Progenitor cell of endocrine pancreas (in vitro differentiated cells): ENCODE results near the gene DUSP12. TPM values are rescaled to one million over a fixed set of nuclear protein-coding genes. Genes with fewer than 3 reads are reported as not detected.

Experiments used
- DNase-seq: peaks from one replicate; pipeline ENCODE4 v3.0.0; 2021; ENCODE audit warnings: low spot score; ENCODE audit not compliant: unreplicated experiment
- H3K27ac Mint-ChIP-seq: 2 replicates; pipeline ENCODE4 v1.8.0; 2021; ENCODE audit warnings: mild to moderate bottlenecking, moderate library complexity, mixed read lengths
- H3K27me3 Mint-ChIP-seq: 2 replicates; pipeline ENCODE4 v1.8.0; 2021; ENCODE audit warnings: mixed read lengths
- H3K36me3 Mint-ChIP-seq: 2 replicates; pipeline ENCODE4 v1.8.0; 2022; ENCODE audit warnings: mixed read lengths; ENCODE audit not compliant: insufficient read depth
- H3K4me1 Mint-ChIP-seq: 2 replicates; pipeline ENCODE4 v1.8.0; 2021; ENCODE audit warnings: low read depth, mixed read lengths
- H3K4me3 Mint-ChIP-seq: 2 replicates; pipeline ENCODE4 v1.8.0; 2021; ENCODE audit warnings: low read depth, mild to moderate bottlenecking, moderate library complexity, mixed read lengths
- H3K9me3 Mint-ChIP-seq: 2 replicates; pipeline ENCODE4 v1.8.0; 2021; ENCODE audit warnings: low read depth, mixed read lengths
- long read RNA-seq: library from polyadenylated mRNA; unstranded; transcript quantifications from one replicate; pipeline ENCODE4 v2.0.0, GENCODE V29; 2020
- total RNA-seq: library from RNA; stranded (reverse); gene quantifications from 2 replicates; pipeline ENCODE4 v1.2.1, GENCODE V29; 2021
- TF ChIP-seq, protein P1 (sequence below): fragments of 200-600 bp; sonication (generic); IDR thresholded peaks from one replicate; pipeline ENCODE4 v1.5.0; 2021; ENCODE audit warnings: antibody characterized with exemption, mild to moderate bottlenecking; ENCODE audit not compliant: unreplicated experiment

The DUSP12 gene, protein sequence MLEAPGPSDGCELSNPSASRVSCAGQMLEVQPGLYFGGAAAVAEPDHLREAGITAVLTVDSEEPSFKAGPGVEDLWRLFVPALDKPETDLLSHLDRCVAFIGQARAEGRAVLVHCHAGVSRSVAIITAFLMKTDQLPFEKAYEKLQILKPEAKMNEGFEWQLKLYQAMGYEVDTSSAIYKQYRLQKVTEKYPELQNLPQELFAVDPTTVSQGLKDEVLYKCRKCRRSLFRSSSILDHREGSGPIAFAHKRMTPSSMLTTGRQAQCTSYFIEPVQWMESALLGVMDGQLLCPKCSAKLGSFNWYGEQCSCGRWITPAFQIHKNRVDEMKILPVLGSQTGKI
- total RNA-seq, result 29.8 and 31.0 TPM in 2 replicates
- long read RNA-seq, transcript DUSP12-201 (6 exons, 1,270 nt), result major isoform, 31 of 72 reads
- long read RNA-seq, partial matches to known transcripts, result 1 of 72 reads
- long read RNA-seq, other reads (novel, unspliced or antisense), result 39 of 72 reads

DNA sequence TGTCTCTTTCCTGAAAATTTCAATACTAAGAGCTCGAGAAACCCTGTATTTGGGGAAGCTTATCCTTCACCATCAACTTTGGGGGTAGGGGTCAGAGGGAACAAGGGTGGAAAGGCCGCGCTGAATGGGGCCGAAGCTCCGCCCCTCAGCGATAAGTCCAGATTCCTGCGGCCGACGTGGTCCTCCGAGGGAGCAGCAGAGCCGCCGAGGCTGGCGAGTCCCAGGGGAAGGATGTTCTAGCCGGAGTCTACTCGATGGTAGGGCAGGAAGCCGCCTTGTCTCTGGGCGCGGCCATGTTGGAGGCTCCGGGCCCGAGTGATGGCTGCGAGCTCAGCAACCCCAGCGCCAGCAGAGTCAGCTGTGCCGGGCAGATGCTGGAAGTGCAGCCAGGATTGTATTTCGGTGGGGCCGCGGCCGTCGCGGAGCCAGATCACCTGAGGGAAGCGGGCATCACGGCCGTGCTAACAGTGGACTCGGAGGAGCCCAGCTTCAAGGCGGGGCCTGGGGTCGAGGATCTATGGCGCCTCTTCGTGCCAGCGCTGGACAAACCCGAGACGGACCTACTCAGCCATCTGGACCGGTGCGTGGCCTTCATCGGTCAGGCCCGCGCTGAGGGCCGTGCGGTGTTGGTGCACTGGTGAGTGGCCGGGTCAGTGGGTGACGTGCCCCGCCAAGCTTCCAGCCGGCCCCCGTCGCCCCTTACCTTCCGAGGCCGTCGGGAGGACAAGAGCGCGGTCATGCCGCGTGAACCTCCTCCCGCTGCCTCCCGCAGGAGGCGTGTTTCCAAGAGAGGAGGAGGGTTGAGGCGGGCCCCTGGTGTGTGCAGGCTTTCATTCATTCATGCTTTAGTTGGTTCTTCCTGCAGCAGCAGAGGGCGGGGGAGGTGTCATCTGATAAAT, at the start of gene DUSP12:
DUSP12 (plus strand) TSS at position 278 of the 899 bp plus-strand sequence; CDS start at position 294, 16 bp downstream.
- no peaks in the 10 kb centered on the region for H3K9me3 Mint-ChIP-seq
- H3K27ac Mint-ChIP-seq, result peak within 1 kb of the TSS; percentile 99
- H3K27me3 Mint-ChIP-seq, result peaks cover 8% of the 10 kb centered on the region

DNA sequence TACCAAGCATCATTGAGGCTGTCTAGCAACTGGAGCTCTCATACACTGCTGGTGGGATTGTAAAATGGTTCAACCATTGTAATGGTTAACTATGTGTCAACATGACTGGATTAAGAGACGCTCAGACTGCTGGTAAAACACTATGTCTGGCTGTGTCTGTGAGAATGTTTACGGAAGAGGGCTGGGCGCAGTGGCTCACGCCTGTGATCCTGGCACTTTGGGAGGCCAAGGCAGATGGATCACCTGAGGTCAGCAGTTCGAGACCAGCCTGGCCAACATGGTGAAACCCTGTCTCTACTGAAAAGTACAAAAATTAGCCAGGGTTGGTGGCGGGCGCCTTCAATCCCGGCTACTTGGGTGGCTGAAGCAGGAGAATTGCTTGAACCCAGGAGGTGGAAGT, 47.3 kb upstream of the DUSP12 start:
- TF ChIP-seq, protein P1, sequence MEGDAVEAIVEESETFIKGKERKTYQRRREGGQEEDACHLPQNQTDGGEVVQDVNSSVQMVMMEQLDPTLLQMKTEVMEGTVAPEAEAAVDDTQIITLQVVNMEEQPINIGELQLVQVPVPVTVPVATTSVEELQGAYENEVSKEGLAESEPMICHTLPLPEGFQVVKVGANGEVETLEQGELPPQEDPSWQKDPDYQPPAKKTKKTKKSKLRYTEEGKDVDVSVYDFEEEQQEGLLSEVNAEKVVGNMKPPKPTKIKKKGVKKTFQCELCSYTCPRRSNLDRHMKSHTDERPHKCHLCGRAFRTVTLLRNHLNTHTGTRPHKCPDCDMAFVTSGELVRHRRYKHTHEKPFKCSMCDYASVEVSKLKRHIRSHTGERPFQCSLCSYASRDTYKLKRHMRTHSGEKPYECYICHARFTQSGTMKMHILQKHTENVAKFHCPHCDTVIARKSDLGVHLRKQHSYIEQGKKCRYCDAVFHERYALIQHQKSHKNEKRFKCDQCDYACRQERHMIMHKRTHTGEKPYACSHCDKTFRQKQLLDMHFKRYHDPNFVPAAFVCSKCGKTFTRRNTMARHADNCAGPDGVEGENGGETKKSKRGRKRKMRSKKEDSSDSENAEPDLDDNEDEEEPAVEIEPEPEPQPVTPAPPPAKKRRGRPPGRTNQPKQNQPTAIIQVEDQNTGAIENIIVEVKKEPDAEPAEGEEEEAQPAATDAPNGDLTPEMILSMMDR, result no peak
- H3K4me3 Mint-ChIP-seq, result no peak overlapping the region
- H3K9me3 Mint-ChIP-seq, result peaks cover 6% of the 10 kb centered on the region
- peaks cover 1% of the 10 kb centered on the region for H3K36me3 Mint-ChIP-seq
- DNase-seq, result no peak
- H3K27me3 Mint-ChIP-seq, result no peaks in the 10 kb centered on the region
- peaks cover 9% of the 10 kb centered on the region for H3K4me1 Mint-ChIP-seq
- H3K27ac Mint-ChIP-seq, result peak overlapping the region; percentile 80

More for the DNA sequence above, at the start of gene DUSP12:
- peaks cover 11% of the 10 kb centered on the region for H3K36me3 Mint-ChIP-seq
- peak within 1 kb of the TSS; percentile 99 for H3K4me3 Mint-ChIP-seq
- H3K4me1 Mint-ChIP-seq, result peaks cover 24% of the 10 kb centered on the region
- TF ChIP-seq, protein P1, result no peak
- peak; percentile 78 for DNase-seq

DNA sequence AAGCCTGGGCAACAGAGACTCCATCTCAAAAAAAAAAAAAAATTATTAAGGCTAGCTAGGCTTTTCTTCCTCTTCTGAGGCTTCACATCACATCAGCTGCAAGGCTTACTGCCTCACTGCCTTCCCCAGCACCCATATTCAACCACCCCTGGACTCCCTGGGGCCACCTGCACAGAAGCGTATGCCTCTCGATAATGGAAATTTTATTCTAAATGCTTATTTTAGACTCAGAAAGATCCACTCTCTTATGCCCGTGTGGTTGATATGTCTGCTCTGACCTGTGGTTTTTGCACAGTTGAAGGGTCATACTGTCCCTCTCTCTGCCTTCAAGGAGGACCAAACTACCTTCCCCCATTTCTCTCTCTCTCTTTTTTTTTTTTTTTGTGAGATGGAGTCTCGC, 44.0 kb upstream of the DUSP12 start:
- H3K4me1 Mint-ChIP-seq, result peaks cover 20% of the 10 kb centered on the region
- no peaks in the 10 kb centered on the region for H3K9me3 Mint-ChIP-seq
- H3K36me3 Mint-ChIP-seq, result no peaks in the 10 kb centered on the region
- TF ChIP-seq, protein P1, result no peak
- no peak for DNase-seq
- no peak overlapping the region for H3K27ac Mint-ChIP-seq
- H3K4me3 Mint-ChIP-seq, result no peak overlapping the region
- peaks cover 6% of the 10 kb centered on the region for H3K27me3 Mint-ChIP-seq

DNA sequence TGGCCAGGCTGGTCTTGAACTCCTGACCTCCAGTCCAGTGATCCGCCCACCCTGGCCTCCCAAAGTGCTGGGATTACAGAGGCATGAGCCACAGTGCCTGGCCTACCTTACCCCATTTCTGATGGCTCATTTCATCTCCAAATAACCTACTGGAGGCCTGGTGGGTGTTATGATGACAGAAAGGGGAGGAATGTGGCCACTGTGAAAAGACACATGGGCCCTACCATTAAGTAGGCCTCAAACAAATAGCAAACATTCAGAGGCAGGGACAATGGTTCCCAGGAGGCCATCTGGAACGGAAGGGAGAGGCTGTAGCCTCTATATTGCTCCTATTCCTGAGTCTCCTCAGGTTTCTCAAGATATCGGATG, 43.5 kb upstream of the DUSP12 start:
- TF ChIP-seq, protein P1, result no peak
- Mint-ChIP-seq H3K27ac (no peak overlapping the region), H3K9me3 (no peaks in the 10 kb centered on the region), H3K4me1 (peaks cover 20% of the 10 kb centered on the region), H3K4me3 (no peak overlapping the region), H3K27me3 (peaks cover 6% of the 10 kb centered on the region), H3K36me3 (no peaks in the 10 kb centered on the region)
- DNase-seq, result no peak
